Neuronal stem cell (in vitro differentiated cells): ENCODE measurements around the gene SPOP.

ENCODE experiments used
- DNase-seq: peaks from one replicate; pipeline ENCODE4 v3.0.0-alpha.2; 2013; ENCODE audit warnings: low spot score
- H2AFZ ChIP-seq: one replicate; pipeline ENCODE4 v1.6.1; 2013; ENCODE audit warnings: mild to moderate bottlenecking, low read length, inconsistent platforms
- H2AK5ac ChIP-seq: 2 replicates; pipeline ENCODE4 v1.6.1; 2013; ENCODE audit warnings: low read depth, mild to moderate bottlenecking, inconsistent platforms, low read length, moderate library complexity, mixed read lengths
- H2BK120ac ChIP-seq: 2 replicates; pipeline ENCODE4 v1.6.1; 2013; ENCODE audit warnings: low read depth, mild to moderate bottlenecking, inconsistent platforms, low read length, moderate library complexity, mixed read lengths
- H2BK12ac ChIP-seq: one replicate; pipeline ENCODE4 v1.6.1; 2013; ENCODE audit warnings: low read length, inconsistent platforms
- H2BK15ac ChIP-seq: 2 replicates; pipeline ENCODE4 v1.6.1; 2013; ENCODE audit warnings: mild to moderate bottlenecking, low read length, inconsistent platforms, mixed read lengths
- H2BK5ac ChIP-seq: one replicate; pipeline ENCODE4 v1.6.1; 2013; ENCODE audit warnings: inconsistent platforms, mild to moderate bottlenecking, low read length, moderate library complexity
- H3K14ac ChIP-seq: one replicate; pipeline ENCODE4 v1.6.1; 2013; ENCODE audit warnings: low read length, inconsistent platforms
- H3K18ac ChIP-seq: 2 replicates; pipeline ENCODE4 v1.6.1; 2013; ENCODE audit warnings: low read length, inconsistent platforms
- H3K23ac ChIP-seq: 2 replicates; pipeline ENCODE4 v1.6.1; 2013; ENCODE audit warnings: low read depth, mild to moderate bottlenecking, mixed read lengths, low read length, inconsistent platforms; ENCODE audit not compliant: poor library complexity
- H3K27ac ChIP-seq: replicated peaks from 3 replicates; pipeline ENCODE4 v1.5.1; 2013; ENCODE audit warnings: low read length, inconsistent platforms
- H3K27me3 ChIP-seq, 3 experiments: 2 replicates each; pipeline ENCODE4 v1.6.1; 2013; ENCODE audit warnings: low read length in 3 of 3, mild to moderate bottlenecking in 2 of 3, inconsistent platforms in 1 of 3, low read depth in 1 of 3, mixed read lengths in 1 of 3, moderate library complexity in 1 of 3; ENCODE audit not compliant: control insufficient read depth in 3 of 3, insufficient read depth in 3 of 3
- H3K36me3 ChIP-seq, 2 donors: replicated peaks in 1 of 2; 2 replicates each; pipeline ENCODE4 v1.6.1; 2013; ENCODE audit warnings: low read length in 2 of 2; ENCODE audit not compliant: control insufficient read depth in 2 of 2, insufficient read depth in 2 of 2
- H3K4ac ChIP-seq: 2 replicates; pipeline ENCODE4 v1.6.1; 2013; ENCODE audit warnings: inconsistent platforms, mild to moderate bottlenecking, low read length, moderate library complexity
- H3K4me1 ChIP-seq, 2 donors: 1 replicate in 1 of 2; 2 replicates in 1 of 2; pipeline ENCODE4 v1.6.1; 2013; ENCODE audit warnings: low read length in 2 of 2, low read depth in 1 of 2; ENCODE audit not compliant: control insufficient read depth in 2 of 2, insufficient read depth in 1 of 2
- H3K4me2 ChIP-seq: one replicate; pipeline ENCODE4 v1.6.1; 2013; ENCODE audit warnings: mild to moderate bottlenecking, low read length, inconsistent platforms; ENCODE audit not compliant: insufficient read depth, poor library complexity, severe bottlenecking
- H3K4me3 ChIP-seq, 2 donors: 2 replicates each; pipeline ENCODE4 v1.5.1; 2013; ENCODE audit warnings: low read length in 2 of 2, mild to moderate bottlenecking in 2 of 2, inconsistent platforms in 1 of 2, moderate library complexity in 1 of 2
- H3K79me1 ChIP-seq: one replicate; pipeline ENCODE4 v1.6.1; 2013; ENCODE audit warnings: low read depth, mild to moderate bottlenecking, inconsistent platforms, low read length, moderate library complexity
- H3K9ac ChIP-seq: one replicate; pipeline ENCODE4 v1.6.1; 2013; ENCODE audit warnings: mild to moderate bottlenecking, low read depth, low read length, inconsistent platforms; ENCODE audit not compliant: poor library complexity
- H3K9me3 ChIP-seq, 2 donors: replicated peaks in 1 of 2; 2 replicates each; pipeline versions ENCODE3 to v1.6.1; 2013; ENCODE audit warnings: low read length in 2 of 2, mild to moderate bottlenecking in 2 of 2, inconsistent platforms in 1 of 2, low read depth in 1 of 2, mixed read lengths in 1 of 2, moderate library complexity in 1 of 2; ENCODE audit not compliant: control insufficient read depth in 2 of 2, insufficient read depth in 1 of 2
- H4K8ac ChIP-seq: one replicate; pipeline ENCODE4 v1.6.1; 2013; ENCODE audit warnings: low read depth, mild to moderate bottlenecking, inconsistent platforms, low read length, moderate library complexity
- H4K91ac ChIP-seq: one replicate; pipeline ENCODE4 v1.6.1; 2013; ENCODE audit warnings: low read length, low read depth, mild to moderate bottlenecking, inconsistent platforms; ENCODE audit not compliant: poor library complexity
- WGBS, 2 donors: extraction: QIAGEN DNeasy Blood & Tissue Kit; methylation state at CpG; one replicate each; pipeline ENCODE4 v1.1.7; 2013; ENCODE audit warnings: missing lambda C conversion rate in 2 of 2, mixed read lengths in 1 of 2; ENCODE audit not compliant: insufficient read length in 2 of 2, insufficient replicate concordance in 1 of 2; ENCODE audit errors: extremely low coverage in 2 of 2; 5-methylcytosine and 5-hydroxymethylcytosine counted together

Gene SPOP

DNA sequence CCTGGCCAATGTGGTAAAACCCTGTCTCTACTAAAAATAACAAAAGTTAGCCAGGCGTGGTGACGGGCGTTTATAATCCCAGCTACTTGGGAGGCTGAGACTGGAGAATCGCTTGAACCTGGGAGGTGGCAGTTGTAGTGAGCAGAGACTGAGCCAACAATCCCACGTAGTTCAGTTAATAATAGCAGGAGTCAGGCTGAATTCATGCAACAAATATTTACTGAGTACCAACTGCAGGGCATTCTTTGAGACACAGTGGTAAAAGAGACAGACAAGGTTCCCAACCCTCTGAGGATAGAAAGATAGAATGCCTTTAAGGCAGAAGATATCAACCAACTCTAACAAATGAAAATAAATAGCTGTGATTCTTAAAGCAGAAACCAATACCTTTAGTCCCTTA lies 39.1 kb downstream of the SPOP start:
- no peaks in the 10 kb centered on the region for H3K4me1 ChIP-seq
- no peaks in the 10 kb centered on the region for H3K27me3 ChIP-seq
- no peak overlapping the region for H3K9ac ChIP-seq
- no peak overlapping the region for H3K23ac ChIP-seq
- H3K36me3 ChIP-seq = no peaks in the 10 kb centered on the region
- H3K9me3 ChIP-seq = peaks cover 3 to 7% of the 10 kb centered on the region in 2 donors
- H3K4me2 ChIP-seq = no peak overlapping the region
- H4K8ac ChIP-seq = no peak overlapping the region
- no peak overlapping the region for H2BK15ac ChIP-seq
- no peak overlapping the region for H3K4ac ChIP-seq
- H3K27ac ChIP-seq = no peak overlapping the region
- H2AK5ac ChIP-seq = no peak overlapping the region
- no peak overlapping the region for H3K4me3 ChIP-seq
- no CpG with 5 or more reads among the region's 5 CpGs for WGBS, 2 donors
- no peaks in the 10 kb centered on the region for H3K79me1 ChIP-seq
- no peak overlapping the region for H2BK5ac ChIP-seq
- H2BK120ac ChIP-seq = no peak overlapping the region
- H3K18ac ChIP-seq = no peak overlapping the region
- no peak overlapping the region for H3K14ac ChIP-seq
- DNase-seq = no peak
- H2BK12ac ChIP-seq = no peak overlapping the region
- H4K91ac ChIP-seq = no peak overlapping the region
- no peak overlapping the region for H2AFZ ChIP-seq

DNA sequence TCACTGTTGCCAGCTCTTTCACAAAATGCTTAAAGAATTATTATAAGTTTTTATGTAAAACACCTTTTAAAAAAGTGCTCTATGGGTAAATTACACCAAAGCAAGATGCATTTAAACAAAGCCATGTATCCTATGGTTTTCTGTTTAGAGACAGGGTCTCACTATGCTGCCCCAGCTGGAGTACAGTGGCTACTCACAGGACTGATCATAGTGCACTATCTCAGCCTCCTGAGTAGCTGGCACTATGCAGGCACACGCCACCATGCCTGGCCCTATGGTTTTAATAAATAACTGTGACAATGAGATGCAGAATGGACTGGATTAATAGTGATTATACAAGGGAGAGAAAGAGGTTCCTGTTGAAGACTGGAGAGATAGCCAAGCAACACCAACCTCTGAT lies 40.2 kb downstream of the SPOP start:
- no peak overlapping the region for H3K14ac ChIP-seq
- no peak overlapping the region for H2BK5ac ChIP-seq
- H3K4me2 ChIP-seq = no peak overlapping the region
- no peak overlapping the region for H2BK12ac ChIP-seq
- no peak overlapping the region for H2BK120ac ChIP-seq
- WGBS, 2 donors = no CpG with 5 or more reads among the region's 1 CpG
- no peaks in the 10 kb centered on the region for H3K36me3 ChIP-seq
- H2AK5ac ChIP-seq = no peak overlapping the region
- H3K79me1 ChIP-seq = no peaks in the 10 kb centered on the region
- no peak overlapping the region for H3K9ac ChIP-seq
- no peak overlapping the region for H4K8ac ChIP-seq
- peaks cover 0 to 3% of the 10 kb centered on the region in 2 donors for H3K4me1 ChIP-seq
- H3K18ac ChIP-seq = no peak overlapping the region
- no peaks in the 10 kb centered on the region for H3K27me3 ChIP-seq
- DNase-seq = no peak
- H4K91ac ChIP-seq = no peak overlapping the region
- no peak overlapping the region for H2AFZ ChIP-seq
- H3K23ac ChIP-seq = no peak overlapping the region
- peaks cover 3 to 7% of the 10 kb centered on the region in 2 donors for H3K9me3 ChIP-seq
- no peak overlapping the region for H3K4me3 ChIP-seq
- H3K4ac ChIP-seq = no peak overlapping the region
- H3K27ac ChIP-seq = no peak overlapping the region
- no peak overlapping the region for H2BK15ac ChIP-seq

DNA sequence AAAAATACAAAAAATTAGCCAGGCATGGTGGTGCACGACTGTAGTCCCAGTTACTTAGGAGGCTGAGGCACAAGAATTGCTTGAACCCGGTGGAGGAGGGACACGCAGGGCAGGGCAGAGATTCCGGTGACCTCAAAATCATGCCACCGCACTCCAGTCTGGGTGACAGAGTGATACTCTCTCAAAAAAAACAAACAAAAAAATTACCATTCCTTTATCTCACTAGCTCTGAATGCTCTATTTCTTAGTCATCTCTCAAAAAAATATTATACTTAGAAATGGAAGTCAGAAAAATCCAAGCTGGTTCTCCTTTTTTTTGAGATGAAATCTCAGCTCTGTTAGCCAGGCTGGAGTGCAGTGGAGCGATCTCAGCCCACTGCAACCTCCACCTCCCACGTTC lies 40.8 kb downstream of the SPOP start:
- Histone ChIP-seq H3K4me2 (no peak overlapping the region), H2AK5ac (no peak overlapping the region), H2BK15ac (no peak overlapping the region), H3K36me3 (no peaks in the 10 kb centered on the region), H3K18ac (no peak overlapping the region), H2AFZ (no peak overlapping the region), H3K4ac (no peak overlapping the region), H2BK120ac (no peak overlapping the region), H4K8ac (no peak overlapping the region), H2BK12ac (no peak overlapping the region), H4K91ac (no peak overlapping the region), H3K4me1 (peaks cover 0 to 3% of the 10 kb centered on the region in 2 donors), H3K27me3 (no peaks in the 10 kb centered on the region), H3K27ac (no peak overlapping the region), H3K79me1 (no peaks in the 10 kb centered on the region), H2BK5ac (no peak overlapping the region), H3K14ac (no peak overlapping the region), H3K9me3 (peaks cover 3 to 7% of the 10 kb centered on the region in 2 donors), H3K23ac (no peak overlapping the region), H3K9ac (no peak overlapping the region), H3K4me3 (no peak overlapping the region)
- WGBS, 2 donors = no CpG with 5 or more reads among the region's 7 CpGs
- DNase-seq = no peak

- Histone ChIP-seq H3K36me3 (no peaks in the 10 kb centered on the region), H3K18ac (no peak overlapping the region), H4K91ac (no peak overlapping the region), H2BK120ac (no peak overlapping the region), H3K27me3 (no peaks in the 10 kb centered on the region), H3K9ac (no peak overlapping the region), H2AK5ac (no peak overlapping the region), H3K23ac (no peak overlapping the region), H3K9me3 (peaks cover 3 to 7% of the 10 kb centered on the region in 2 donors), H3K27ac (no peak overlapping the region), H2AFZ (no peak overlapping the region), H3K14ac (no peak overlapping the region), H3K4me1 (peaks cover 0 to 6% of the 10 kb centered on the region in 2 donors), H4K8ac (no peak overlapping the region), H3K4me2 (no peak overlapping the region), H3K4me3 (no peak overlapping the region), H3K79me1 (no peaks in the 10 kb centered on the region), H3K4ac (no peak overlapping the region), H2BK5ac (no peak overlapping the region), H2BK15ac (no peak overlapping the region), H2BK12ac (no peak overlapping the region)
- DNase-seq = no peak
- WGBS, 2 donors = no CpG with 5 or more reads among the region's 1 CpG
These were observed 42.8 kb downstream of the SPOP start for GRCh38 chr17:49635121-49635520.
